ENCODE results near the gene USP34. TPM values are rescaled to one million over a fixed set of nuclear protein-coding genes. Genes with fewer than 3 reads are reported as not detected.

Gene USP34
- total and polyA plus RNA-seq, 2 of the 4 experiments (the other 2 are of a cell fraction), result 34.7 to 128 TPM

GRCh38 chr2:61405813-61406212 lies 65.1 kb downstream of the USP34 start:
- intact Hi-C loops (cut with micrococcal nuclease) (no loop called here), dilution Hi-C loops (cut with HindIII; ENCODE audit: low sequenced_read_pairs, unreplicated experiment) (no loop called here)
- H3K18ac ChIP-seq (ENCODE audit: low read depth, low read length), result no peak overlapping the region

More at GRCh38 chr2:61405813-61406212, 65.1 kb downstream of the USP34 start:
- Histone ChIP-seq H2AFZ (replicated peaks; ENCODE audit: low read length, poor library complexity) (no peak overlapping the region), H3K27me3 (ENCODE audit: control insufficient read depth, insufficient read depth, low read length) (no peaks in the 10 kb centered on the region), H4K5ac (ENCODE audit: low read depth, low read length) (no peak overlapping the region), H3K23ac (ENCODE audit: low read depth, low read length) (no peak overlapping the region), H3K4me1 (ENCODE audit: control insufficient read depth, insufficient read depth, low read length) (no peaks in the 10 kb centered on the region), H3K4me3 (ENCODE audit: insufficient read depth, low read depth, low read length) (no peak overlapping the region), H3K9ac (ENCODE audit: low read depth, low read length) (no peak overlapping the region), H4K20me1 (ENCODE audit: insufficient read depth, low read length) (peaks cover 9% of the 10 kb centered on the region), H3K56ac (ENCODE audit: extremely low read depth, insufficient read depth, low read length) (no peak overlapping the region), H2BK15ac (ENCODE audit: low read depth, low read length) (no peak overlapping the region), H2AK5ac (ENCODE audit: low read depth, low read length) (no peak overlapping the region), H4K8ac (ENCODE audit: low read depth in 2 of 2, low read length in 2 of 2) (no peak overlapping the region), H2BK5ac (ENCODE audit: low read depth, low read length, poor library complexity, severe bottlenecking) (no peak overlapping the region), H4K91ac (ENCODE audit: insufficient read depth, low read depth, low read length) (no peak overlapping the region), H3K4me2 (ENCODE audit: low read depth, low read length) (no peak overlapping the region), H3K14ac (replicated peaks; ENCODE audit: low read depth, low read length) (no peak overlapping the region), H2BK20ac (ENCODE audit: low read depth, low read length) (no peak overlapping the region), H3K27ac (ENCODE audit: insufficient read depth, low read length) (no peak overlapping the region), H2AK9ac (replicated peaks; ENCODE audit: low read depth, low read length, poor library complexity) (no peak overlapping the region), H3K36me3 (ENCODE audit: control insufficient read depth, insufficient read depth, low read length) (peaks cover 2% of the 10 kb centered on the region), H3K9me3 (ENCODE audit: control insufficient read depth, insufficient read depth, low read length) (no peaks in the 10 kb centered on the region), H3K4ac (ENCODE audit: low read depth, low read length) (no peak overlapping the region), H3K9me1 (ENCODE audit: insufficient read depth, low read length) (0 out of 2 replicates have a peak, but pooled peaks cover 3% of the 10 kb centered on the region), H2BK120ac (ENCODE audit: low read depth, low read length) (no peak overlapping the region), H3K79me1 (ENCODE audit: low read depth in 1 of 2, low read length in 2 of 2) (peaks cover 21 to 54% of the 10 kb centered on the region in 2 experiments)
- in situ Hi-C loops (cut with MboI; ENCODE audit: low sequenced_read_pairs), result no loop called here
- no peak for TF ChIP-seq CHD1 (IDR thresholded peaks at IDR 0.05; ENCODE audit: low read depth, low read length)
- TF ChIP-seq MAZ (IDR thresholded peaks at IDR 0.05; ENCODE audit: borderline replicate concordance, low read depth, low read length), result no peak
- TF ChIP-seq MAFK (IDR thresholded peaks at IDR 0.05; ENCODE audit: low read depth, low read length), result no peak
- no peak for TF ChIP-seq RCOR1 (IDR thresholded peaks at IDR 0.05; ENCODE audit: insufficient replicate concordance, low read length)
- no peak for TF ChIP-seq NFE2L2 (IDR thresholded peaks at IDR 0.05; ENCODE audit: low read depth, low read length)
- TF ChIP-seq SMC3 (IDR thresholded peaks at IDR 0.05; ENCODE audit: low read depth, low read length), result no peak
- no peak for TF ChIP-seq CEBPB (IDR thresholded peaks at IDR 0.05; ENCODE audit: low read depth, low read length)
- TF ChIP-seq ELK1 (IDR thresholded peaks at IDR 0.05; ENCODE audit: borderline replicate concordance, low read depth, low read length), result no peak
- no peak for TF ChIP-seq FOS (IDR thresholded peaks at IDR 0.05; ENCODE audit: low read depth, low read length)
- no peak for TF ChIP-seq CTCF (conservative IDR thresholded peaks at IDR 0.05; ENCODE audit: low read depth, low read length)
- no peak for TF ChIP-seq BHLHE40 (IDR thresholded peaks at IDR 0.05; ENCODE audit: low read depth, low read length)
- TF ChIP-seq RFX5 (IDR thresholded peaks at IDR 0.05; ENCODE audit: low read depth, low read length), result no peak
- TF ChIP-seq MXI1 (IDR thresholded peaks at IDR 0.05; ENCODE audit: borderline replicate concordance, low read depth, low read length), result no peak
- no peak for TF ChIP-seq USF2 (IDR thresholded peaks at IDR 0.05; ENCODE audit: low read depth, low read length)
- TF ChIP-seq POLR2A (IDR thresholded peaks at IDR 0.05; ENCODE audit: low read depth, low read length), result no peak
- no peak for TF ChIP-seq RAD21 (IDR thresholded peaks at IDR 0.05; ENCODE audit: low read length)
- no peak for DNase-seq
- ChIA-PET POLR2A (ENCODE audit: unreplicated experiment) (no interaction called here), CTCF (interaction anchor here (0.6 kb wide), 1 partner anchor 491 kb away, joined by 3 read pairs; no protein-coding TSS in a partner anchor)
- no CpG with 5 or more reads among the region's 2 CpGs for WGBS, 2 experiments (ENCODE audit: extremely low coverage in 2 of 2, insufficient read length in 1 of 2)
- ATAC-seq (ENCODE audit: low read depth), result no peak
- BruUV-seq (replicated peaks), result no TSS peak

All from IMR-90 (cell line).